NCI-H128 (cell line): ENCODE results near the gene ABCA2.
A peak's percentile ranks its signal among the peaks of the same experiment; 100 is the strongest.
"Not testable (repeated sequence)": the region's sequence is repeated elsewhere in the genome, so short reads cannot be mapped to it uniquely, and the experiment has no call there.

Source experiments
- DNase-seq: peaks from one replicate; lab custom pipeline; 2025; ENCODE audit not compliant: unreplicated experiment; lab: John Stamatoyannopoulos, UW

ABCA2 gene

DNA sequence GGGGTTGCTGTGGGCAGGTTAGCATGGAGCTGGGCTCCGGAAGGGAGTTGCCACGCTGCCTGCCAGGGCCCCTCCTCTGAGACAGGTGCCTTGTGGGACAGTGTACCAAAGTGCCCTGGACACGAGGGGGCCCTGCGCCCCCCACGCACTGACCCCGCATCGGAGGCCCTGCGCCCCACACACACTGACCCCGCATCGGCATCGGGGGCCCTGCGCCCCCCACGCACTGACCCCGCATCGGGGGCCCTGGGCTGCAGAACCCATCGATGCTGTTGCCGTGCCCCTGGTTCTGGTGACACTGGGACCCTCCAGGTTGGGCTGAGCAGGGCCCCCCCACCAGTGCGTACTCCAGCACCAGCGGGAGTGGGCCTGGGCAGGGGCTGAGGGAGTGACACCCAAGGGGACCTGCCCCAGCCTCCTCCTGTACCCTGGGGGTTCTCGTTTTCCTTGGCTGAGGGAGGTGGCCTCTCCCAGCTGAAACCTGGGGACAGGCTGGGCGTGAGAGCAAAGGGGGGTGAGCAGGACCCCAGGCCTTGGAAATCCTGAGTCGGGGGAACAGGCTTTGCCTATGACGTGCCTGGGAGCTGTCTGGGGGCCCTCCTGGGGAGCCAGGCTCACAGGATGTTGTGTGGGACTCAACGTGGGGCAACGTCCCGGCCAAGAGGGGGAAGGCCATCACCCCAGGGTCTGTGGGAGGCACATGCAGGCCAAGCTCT is 35.4 kb upstream of the ABCA2 start:
- no peak for DNase-seq

DNA sequence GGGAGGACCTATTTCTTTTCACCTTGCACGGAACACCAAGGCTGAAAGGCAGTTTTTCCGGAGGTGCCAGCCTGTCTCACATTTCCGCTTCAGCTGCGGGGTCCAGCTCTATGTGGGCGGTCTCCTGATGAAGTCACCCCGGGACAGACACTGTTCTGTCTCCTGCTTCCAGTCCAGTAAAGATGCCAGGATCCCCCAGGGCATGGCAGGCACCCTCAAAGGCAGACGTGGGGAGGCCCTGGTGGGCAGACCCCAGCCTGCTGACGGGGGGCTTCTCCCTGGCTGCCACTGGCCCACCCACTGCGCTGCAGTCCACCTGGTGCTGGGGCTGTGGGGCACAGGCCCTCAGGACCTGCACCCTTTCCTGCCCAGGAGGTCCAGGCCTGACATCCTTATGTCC is 34.8 kb upstream of the ABCA2 start:
- DNase-seq = not testable (repeated sequence)

DNA sequence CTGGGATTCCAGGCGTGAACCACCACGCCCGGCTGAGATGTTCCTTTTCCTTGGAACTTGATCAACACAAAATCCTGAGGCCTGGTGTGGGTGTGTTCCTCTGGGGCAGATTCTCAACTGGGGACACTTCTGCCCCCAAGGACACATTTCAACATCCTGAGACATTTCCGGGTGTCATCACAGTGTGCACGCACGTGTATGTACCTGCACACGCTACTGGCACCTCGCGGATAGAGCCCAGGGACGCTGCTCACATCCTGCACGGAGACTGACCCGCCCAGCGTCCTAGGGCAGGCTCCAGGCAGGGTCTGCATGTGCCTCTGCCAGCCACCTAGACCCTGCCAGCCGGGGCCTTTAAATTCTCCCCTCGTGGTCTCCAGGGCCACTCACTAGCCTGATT is 34.3 kb upstream of the ABCA2 start:
- no peak for DNase-seq

DNA sequence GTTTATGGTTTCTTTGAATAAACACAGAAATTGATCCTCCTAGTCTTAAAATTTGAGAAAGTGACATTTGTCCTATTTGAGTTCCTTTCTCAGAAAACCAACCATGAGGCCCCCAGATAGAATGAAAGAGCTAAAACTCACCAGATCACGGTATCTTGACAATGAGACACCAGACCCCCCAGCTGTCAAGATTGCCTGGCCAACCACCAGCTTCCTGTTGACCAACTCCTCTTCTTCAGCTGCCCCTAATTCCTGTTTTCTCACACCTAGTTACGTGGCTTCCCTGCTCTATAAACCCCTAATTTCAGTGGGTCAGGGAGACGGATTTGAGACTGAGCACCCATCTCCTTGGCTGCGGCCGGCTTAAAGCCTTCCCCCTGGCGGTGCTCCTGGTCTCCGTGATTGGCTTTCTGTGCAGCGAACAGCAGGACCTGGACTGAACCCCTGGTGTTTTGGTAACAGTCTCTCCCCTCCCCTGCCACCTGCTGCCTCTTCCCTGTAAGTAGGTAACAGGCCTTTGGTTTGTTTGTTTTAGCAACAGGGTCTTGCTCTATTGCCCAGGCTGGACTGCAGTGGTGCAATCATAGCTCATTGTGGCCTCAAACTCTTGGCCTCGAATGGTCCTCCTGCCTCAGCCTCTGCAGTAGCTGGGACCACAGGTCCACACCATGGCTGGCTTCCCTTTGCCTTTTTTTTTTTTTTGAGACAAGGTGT is 30.6 kb upstream of the ABCA2 start:
- no peak for DNase-seq

DNA sequence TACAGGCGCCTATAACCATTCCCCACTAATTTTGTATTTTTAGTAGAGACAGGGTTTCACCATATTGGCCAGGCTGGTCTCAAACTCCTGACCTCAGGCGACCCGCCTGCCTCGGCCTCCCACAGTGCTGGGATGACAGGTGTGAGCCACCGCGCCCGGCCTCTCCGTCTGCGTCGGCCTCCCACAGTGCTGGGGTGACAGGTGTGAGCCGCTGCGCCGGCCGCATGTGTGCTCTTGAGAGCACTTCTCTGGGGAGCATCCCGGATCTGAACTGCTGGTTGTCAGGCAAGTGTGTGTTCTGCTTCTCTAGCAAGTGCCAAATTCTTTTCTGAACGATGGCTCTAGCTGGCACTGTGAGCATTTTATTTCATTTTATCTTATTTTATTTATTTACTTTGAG is 29.5 kb upstream of the ABCA2 start:
- peak; percentile 14 for DNase-seq

DNA sequence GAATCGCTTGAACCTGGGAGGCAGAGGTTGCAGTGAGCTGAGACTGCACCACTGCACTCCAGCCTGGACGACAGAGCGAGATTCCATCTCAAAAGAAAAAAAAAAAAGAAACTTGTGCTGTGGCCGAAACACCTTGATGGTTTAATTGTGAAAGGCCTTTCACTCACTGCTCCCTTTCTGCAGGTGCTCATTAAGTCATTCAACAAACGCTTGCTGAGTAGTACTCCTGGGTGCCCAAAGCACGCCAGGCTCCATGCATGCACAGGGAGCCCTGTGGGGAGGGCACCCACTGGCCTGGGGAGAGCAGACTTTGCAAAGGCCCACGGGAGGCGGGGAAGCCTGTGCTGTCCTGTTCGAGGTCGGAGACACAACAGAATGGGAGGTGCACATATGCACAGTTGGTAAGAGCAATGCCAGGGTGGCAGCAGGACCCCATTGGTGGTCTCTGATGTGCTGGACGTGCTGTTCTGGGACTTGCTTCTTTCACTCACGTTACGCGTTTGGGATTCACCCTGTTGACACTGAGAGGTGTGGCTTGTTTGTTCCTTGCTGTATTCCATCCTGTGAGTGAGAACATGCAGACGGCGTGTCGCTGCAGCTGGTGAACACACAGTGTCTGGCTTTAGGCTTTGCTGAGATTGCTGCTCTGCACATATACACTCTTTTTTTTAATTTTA is 28.8 kb upstream of the ABCA2 start:
- no peak for DNase-seq

DNA sequence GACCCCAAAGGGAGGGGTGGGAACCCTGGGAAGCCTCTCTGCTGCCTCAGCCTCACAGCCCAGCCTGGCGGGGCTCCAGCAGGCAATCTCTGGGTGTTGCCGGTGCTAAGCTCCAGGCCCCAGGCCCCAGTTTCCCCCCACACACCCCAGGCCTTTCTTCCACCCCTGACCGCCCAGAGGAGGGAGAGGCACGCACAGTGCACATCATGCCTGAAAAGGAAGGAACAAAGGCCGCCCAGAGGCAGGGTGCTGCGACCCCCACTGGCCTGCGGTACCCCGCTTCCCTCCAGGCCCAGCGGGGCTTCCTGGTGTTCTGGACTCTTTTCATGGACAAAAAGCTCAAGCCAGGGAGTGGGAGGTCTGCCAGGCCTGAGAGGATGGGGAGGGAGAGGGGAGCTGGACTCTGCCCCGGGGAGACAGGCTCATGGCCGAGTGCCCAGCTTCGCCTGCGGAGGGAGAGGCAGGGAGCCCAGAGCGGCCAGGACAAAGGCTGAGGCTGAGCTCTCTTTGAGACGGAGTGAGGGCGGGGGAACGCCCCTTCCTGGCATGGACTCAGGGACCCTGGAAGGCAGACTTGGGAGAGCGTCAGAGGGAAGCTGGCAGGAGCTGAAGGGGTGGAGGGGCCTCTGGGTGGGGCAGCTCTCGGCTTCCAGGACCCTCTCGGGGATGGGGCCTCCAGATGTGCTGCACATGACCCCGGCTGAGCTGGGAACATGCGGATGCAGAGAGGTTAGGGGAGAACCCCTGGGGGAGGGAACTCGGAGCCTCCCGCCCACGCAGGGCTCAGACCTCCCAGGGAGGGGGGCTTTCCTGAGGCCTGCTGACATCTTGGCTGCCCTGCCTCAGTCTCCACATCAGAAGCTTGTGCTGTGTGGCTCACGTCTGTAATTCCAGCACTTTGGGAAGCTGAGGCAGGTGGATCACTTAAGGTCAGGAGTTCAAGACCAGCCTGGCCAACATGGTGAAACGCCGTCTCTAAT is 27.6 kb upstream of the ABCA2 start:
- no peak for DNase-seq

DNA sequence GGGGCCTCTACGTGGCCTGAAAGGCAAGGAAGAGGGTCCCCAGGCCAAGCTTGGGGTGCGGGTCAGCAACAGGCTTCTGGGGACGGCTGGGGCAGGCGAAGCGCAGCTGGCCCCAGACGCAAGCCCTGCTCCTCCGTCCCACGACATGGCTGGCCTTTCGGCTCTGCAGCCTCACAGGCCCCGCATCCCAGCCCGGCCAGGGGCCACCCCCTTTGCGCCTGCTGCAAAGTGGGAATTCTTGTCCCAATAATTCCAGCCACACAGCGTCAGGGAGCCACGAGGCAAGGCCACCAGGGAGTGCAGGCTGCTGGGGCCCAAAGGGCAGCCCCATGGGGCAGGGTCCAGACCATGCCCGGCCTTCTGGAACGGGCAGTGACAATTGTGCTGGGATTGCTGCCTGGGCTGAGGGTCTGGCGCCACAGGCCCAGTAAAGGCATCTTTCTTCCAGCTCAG is 26.9 kb upstream of the ABCA2 start:
- DNase-seq = no peak

DNA sequence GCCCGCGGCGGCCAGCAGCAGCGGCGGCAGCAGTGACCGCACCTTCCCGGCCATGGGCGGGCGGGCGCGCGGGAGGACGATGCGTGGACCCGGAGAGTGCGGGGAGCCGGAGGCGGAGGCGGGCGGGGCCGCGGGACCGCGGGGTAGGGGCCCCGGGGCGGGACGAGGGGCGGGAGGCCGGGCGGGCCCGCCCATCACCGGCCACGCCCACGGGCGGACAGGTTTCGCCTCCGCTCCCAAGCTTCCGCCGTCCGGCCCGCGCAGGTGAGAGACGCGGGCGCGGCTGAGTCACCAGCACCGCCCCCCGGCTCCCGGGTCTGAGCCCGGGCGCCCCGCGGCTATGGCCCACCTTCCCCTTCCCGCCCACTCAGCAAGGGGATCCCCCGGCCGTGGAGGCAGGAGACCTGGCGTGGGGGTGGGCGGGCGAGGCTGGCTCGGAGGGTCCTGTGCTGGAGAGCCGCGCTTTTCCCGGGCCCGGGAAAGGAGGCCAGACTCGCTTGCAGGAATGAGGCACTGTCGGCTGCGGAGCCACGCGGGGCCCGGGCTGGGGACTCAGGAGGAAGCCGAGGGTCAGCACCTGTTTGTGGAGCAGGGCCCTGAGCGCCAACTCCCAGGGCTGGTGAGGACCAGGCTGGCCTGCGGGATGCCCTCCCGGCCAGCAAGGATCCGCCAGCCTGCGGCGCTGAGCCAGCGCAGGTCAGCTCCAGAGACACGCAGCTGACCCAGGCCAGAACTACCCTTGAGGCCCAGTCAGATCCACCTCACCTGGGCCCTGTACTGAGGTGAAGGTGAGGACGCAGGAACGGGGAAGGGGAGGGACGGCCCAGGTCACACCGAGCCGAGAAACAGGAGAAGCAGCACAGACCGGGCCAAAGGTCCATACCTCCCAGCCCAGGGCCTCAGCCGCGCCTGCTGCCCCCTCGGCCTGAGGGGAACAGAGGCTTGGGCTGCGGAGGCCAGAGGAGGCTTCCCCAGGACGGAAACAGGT is 26.2 kb upstream of the ABCA2 start, which contains the start of gene ENTPD2:
ENTPD2 (minus strand) TSS at position 118 of the 988 bp plus-strand sequence; CDS start at position 54, 64 bp downstream.
- peak; percentile 50 for DNase-seq

DNA sequence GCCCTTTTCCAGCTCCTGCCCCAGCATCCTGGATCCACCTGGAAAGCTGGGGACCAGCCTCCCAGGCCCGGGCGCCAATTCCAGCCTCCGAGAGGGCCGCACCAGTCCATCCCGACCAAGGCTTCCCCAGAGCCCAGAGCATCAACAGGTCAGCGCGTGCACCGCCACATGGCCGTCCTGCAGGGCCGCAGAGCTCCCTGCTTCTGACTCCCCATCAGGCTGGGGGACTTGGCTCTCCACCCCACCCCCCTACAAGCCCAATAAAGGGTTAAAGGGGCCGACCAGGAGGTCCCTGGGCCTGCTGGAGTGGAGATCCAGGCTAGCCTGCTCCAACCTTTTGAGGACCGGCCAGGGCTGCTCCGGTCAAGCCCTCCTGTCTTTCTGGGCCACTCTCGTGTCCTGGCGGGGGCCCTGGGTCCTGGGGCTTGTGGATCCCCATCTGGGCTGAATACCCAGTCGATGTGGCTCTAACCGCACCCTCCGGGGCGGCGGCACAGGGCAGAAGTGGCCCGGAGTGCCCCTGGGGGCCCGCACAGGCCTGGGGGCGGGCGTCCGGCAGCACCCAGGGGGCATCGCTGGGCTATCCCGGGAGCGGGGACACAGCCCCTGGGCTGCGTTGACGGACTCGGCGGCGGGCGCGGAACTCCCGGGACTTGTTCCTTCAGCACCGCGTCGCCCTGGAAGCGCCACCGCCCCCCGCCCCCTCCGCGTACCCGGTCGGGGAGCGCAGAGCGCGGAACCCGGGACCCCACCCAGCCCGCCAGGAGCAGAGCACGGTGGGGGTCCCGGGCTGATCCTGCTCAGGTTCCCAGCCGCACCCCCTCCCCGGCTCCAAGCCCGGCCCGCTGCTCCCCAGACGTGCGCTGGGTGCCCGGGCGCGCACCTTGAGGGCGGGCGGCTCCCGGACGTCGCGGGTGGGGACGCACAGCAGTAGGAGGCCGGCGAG is 25.2 kb upstream of the ABCA2 start:
- DNase-seq = no peak

DNA sequence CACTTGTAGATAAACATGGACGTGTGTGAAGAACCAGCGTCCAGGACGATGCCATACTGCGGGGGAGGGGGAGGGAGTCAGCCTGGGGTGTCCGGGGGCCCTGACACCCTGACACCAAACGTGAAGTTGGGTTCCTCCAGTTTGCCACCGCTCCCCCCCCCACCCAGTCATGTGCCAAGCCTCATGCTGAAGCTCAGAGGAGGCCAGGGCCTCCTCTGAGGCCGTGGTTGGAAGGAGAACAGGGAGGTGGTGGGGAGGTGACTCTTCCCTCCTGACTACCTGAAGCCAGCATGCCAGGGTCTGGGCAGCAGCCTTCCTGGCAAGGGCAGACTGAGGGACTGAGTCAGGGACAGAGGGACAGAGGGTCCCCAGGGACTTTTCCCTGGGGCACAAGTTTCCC is 24.3 kb upstream of the ABCA2 start:
- no peak for DNase-seq

DNA sequence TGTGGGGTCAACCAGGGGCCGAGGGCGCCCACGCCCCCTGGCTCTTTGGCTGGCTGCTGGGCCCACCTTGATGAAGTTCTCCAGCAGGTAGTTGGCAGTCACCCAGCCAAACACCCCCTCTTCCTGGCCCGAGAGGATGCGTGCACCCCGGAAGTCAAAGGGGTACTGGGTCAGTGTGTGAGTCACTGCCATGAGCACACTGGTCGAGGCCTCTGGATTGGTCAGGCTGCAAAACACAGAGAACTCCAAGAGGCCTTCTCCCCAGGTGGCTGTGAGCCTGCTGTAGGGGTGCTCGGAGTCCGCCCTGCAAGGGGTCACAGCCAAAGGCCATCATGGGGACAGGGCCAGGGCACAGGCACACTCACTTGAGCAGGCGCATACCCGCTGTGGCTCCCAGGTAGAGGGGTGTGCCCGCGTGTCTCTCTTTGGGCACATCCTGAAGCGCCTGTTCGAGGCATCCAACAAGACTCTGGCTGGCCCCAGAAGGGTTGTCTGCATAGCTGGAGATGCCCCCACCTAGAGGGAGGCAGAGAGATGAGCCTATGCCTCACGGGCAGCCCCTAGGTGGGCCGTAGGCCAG is 23.2 kb upstream of the ABCA2 start:
- no peak for DNase-seq

DNA sequence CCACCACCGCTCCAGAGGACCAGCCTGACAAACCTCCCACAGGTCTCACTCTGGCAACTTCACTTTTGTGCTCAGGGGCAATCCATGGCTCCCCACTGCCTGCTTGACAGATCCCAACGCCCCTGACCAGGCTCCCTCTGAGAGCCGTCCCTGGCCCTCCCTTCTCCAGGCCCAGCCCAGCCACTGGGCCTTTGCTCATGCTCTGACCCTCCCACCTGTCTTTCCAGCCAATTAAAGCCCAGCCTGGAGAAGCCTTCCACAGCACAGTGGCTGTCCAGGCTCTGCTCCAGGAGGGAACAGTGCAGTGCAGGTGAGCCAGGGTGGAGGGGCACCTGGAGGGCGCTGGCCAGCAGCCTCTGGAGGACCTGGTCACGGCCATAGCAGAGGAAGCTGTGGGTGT is 22.5 kb upstream of the ABCA2 start:
- DNase-seq = no peak

DNA sequence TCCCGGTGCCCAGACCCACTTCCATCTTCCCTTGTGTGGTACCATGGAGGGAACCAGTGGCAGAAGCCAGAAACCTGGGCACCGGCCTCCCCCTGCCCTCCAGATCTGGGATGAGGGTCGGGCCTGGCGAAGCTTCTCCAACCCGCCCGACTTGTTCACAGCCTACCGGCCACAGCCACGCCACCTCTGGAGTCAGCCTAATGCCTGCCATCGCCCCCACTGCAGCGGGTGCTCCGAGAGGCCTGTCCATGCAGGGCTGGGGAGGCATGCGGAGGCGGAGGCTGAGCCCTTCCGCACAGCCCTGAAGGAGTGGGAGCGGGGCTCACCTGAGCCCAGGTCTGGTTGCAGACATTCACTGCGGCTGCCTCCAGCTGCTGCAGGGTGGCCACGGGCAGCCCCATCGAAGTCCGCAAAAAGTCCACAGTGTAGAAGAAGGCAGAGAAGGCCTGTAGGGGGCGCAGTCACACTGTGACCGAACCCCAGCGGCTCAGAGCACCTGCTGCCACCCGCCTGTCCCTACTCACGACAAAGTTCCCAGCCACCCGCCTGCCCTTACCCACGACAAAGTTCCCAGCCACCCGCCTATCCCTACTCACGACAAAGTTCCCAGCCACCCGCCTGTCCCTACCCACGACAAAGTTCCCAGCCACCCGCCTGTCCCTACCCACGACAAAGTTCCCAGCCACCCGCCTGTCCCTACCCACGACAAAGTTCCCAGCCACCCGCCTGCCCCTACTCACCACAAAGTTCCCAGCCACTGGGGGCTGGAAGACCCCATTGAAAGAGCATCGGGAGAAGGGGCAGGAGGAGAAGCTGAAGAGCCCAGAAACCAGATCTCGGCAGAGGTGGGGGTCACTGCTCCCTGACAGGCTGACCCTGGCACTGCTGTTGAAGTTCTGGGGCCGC is 21.8 kb upstream of the ABCA2 start:
- DNase-seq = no peak

DNA sequence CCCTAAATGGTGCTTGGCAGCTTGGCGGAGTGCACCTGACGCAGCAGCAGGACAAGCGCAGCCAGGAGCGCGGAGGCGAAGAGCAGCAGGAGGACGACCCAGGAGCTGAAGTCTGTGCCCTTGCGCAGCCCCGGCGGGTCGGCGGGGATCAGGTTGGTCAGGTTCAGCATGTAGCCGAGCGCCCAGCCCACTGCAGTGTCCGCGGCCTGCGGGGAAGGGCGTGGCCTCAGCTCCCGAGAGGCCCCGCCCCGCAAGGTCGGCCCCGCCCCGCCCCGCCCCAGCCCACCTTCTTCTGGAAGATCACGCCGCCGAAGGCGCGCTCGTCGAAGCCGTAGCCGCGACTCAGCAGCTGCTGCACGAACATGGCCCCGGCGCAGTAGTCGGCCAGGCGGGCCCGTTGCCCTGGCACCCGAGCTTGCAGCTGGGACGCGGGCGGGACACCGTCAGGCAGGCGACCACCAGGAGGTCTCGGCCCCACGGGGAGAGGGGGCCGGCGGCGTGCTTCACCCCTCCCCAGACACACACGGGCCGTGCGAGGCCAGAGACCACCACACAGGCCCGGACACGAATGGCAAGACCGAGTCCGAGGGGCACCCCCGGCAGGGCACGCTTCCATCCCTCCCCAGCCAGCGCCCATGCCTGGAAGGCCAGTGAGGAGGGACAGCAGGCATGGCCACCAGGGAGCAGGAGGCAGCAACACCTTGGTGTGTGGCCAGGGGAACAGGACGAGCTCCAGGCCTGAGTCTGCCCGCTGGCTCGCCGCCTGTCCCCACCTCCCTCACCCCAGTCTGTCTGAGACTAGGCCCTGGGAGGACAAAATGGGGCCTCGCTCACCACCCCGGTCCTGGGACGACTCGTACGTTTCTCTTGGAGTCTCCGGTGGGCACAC is 20.9 kb upstream of the ABCA2 start:
- no peak for DNase-seq
